OCI-LY1 (cell line): Measurements from ENCODE around the gene DIAPH3.

Source experiments
- H2AFZ ChIP-seq: fragments of 200-600 bp; sonication (generic), shearing (Covaris generic); 2 replicates; pipeline ENCODE4 v1.6.0; 2014; ENCODE audit warnings: antibody characterized with exemption, mild to moderate bottlenecking, low read length
- H3F3A ChIP-seq: fragments of 200-600 bp; sonication (generic), shearing (Covaris generic); 2 replicates; pipeline ENCODE4 v1.6.0; 2014; ENCODE audit warnings: mild to moderate bottlenecking, antibody characterized with exemption, low read length, moderate library complexity; ENCODE audit not compliant: insufficient read depth
- H3K27ac ChIP-seq: fragments of 200-600 bp; sonication (generic); 2 replicates; pipeline ENCODE4 v1.5.1; 2014; ENCODE audit warnings: low read length, mixed run types, mild to moderate bottlenecking, low read depth; ENCODE audit not compliant: poor library complexity, severe bottlenecking
- H3K27me3 ChIP-seq: fragments of 200-600 bp; sonication (generic); 2 replicates; pipeline ENCODE4 v1.6.0; 2014; ENCODE audit warnings: antibody characterized with exemption, mild to moderate bottlenecking, low read length, moderate library complexity; ENCODE audit not compliant: insufficient read depth
- H3K36me3 ChIP-seq: fragments of 200-600 bp; sonication (generic); 2 replicates; pipeline ENCODE4 v1.6.1; 2014; ENCODE audit warnings: mild to moderate bottlenecking, antibody characterized with exemption, low read length, moderate library complexity, mixed read lengths; ENCODE audit not compliant: insufficient read depth
- H3K4me1 ChIP-seq: fragments of 200-600 bp; sonication (generic); 2 replicates; pipeline ENCODE4 v1.5.1; 2014; ENCODE audit warnings: mild to moderate bottlenecking, low read length, moderate library complexity; ENCODE audit not compliant: insufficient read depth, severe bottlenecking
- H3K4me2 ChIP-seq: fragments of 200-600 bp; sonication (generic), shearing (Covaris generic); 2 replicates; pipeline ENCODE4 v1.6.1; 2014; ENCODE audit warnings: low read length
- H3K4me3 ChIP-seq: fragments of 200-600 bp; sonication (generic); 2 replicates; pipeline ENCODE4 v1.5.1; 2014; ENCODE audit warnings: low read length, low read depth, mild to moderate bottlenecking, mixed read lengths; ENCODE audit not compliant: poor library complexity, severe bottlenecking
- H3K79me2 ChIP-seq: fragments of 200-600 bp; shearing (Covaris generic); 2 replicates; pipeline ENCODE4 v1.6.1; 2016; ENCODE audit warnings: mixed run types, low read length, mixed read lengths; ENCODE audit not compliant: insufficient read depth
- H3K9ac ChIP-seq: fragments of 200-600 bp; sonication (generic), shearing (Covaris generic); 2 replicates; pipeline ENCODE4 v1.6.1; 2014; ENCODE audit warnings: mild to moderate bottlenecking, low read length, mixed read lengths
- H3K9me2 ChIP-seq: fragments of 200-600 bp; sonication (generic), shearing (Covaris generic); 2 replicates; pipeline ENCODE4 v1.6.1; 2014; ENCODE audit warnings: low read depth, mild to moderate bottlenecking, low read length, mixed read lengths
- H3K9me3 ChIP-seq: fragments of 200-600 bp; shearing (Covaris generic); 2 replicates; pipeline ENCODE4 v1.6.1; 2014; ENCODE audit warnings: low read length, mixed read lengths
- H4K20me1 ChIP-seq: fragments of 200-600 bp; sonication (generic), shearing (Covaris generic); 2 replicates; pipeline ENCODE4 v1.6.0; 2016; ENCODE audit warnings: mild to moderate bottlenecking, low read length; ENCODE audit not compliant: insufficient read depth
- CTCF ChIP-seq: fragments of 200-600 bp; sonication (generic), shearing (Covaris generic); IDR thresholded peaks from 2 replicates; pipeline ENCODE4 v1.5.1; 2017; ENCODE audit warnings: mild to moderate bottlenecking, antibody characterized with exemption, low read length, moderate library complexity, mixed read lengths
- EZH2 ChIP-seq: fragments of 200-600 bp; sonication (generic), shearing (Covaris generic); IDR thresholded peaks from 2 replicates; pipeline ENCODE4 v1.8.0; 2017; ENCODE audit warnings: borderline replicate concordance, mixed run types, mild to moderate bottlenecking, antibody characterized with exemption, low read length, moderate library complexity, mixed read lengths

Gene DIAPH3

GRCh38 chr13:60164234-60164889 is 634 bp upstream of the DIAPH3 start:
- no peak for TF ChIP-seq CTCF
- no peak for TF ChIP-seq EZH2
- H4K20me1 ChIP-seq, result no peaks in the 10 kb centered on the region

GRCh38 chr13:60162096-60162495 is 1.6 kb downstream of the DIAPH3 start:
- Histone ChIP-seq H3K9me3 (no peaks in the 10 kb centered on the region), H3K79me2 (peaks cover 52% of the 10 kb centered on the region), H2AFZ (no peak overlapping the region), H3K4me1 (peaks cover 25% of the 10 kb centered on the region), H3K36me3 (peaks cover 33% of the 10 kb centered on the region), H3K9ac (no peak overlapping the region), H3K4me3 (peak overlapping the region; percentile 75), H4K20me1 (no peaks in the 10 kb centered on the region), H3K27ac (no peak overlapping the region), H3K4me2 (peak overlapping the region; percentile 85), H3K9me2 (no peaks in the 10 kb centered on the region), H3F3A (0 out of 2 replicates have a peak, but pooled peaks cover 5% of the 10 kb centered on the region), H3K27me3 (no peaks in the 10 kb centered on the region)
- TF ChIP-seq CTCF (no peak), EZH2 (no peak)

More at GRCh38 chr13:60164234-60164889, 634 bp upstream of the DIAPH3 start:
- Histone ChIP-seq H3K4me2 (peak overlapping the region; percentile 85), H3K27ac (peak overlapping the region; percentile 5), H3K79me2 (peaks cover 38% of the 10 kb centered on the region), H3K9me2 (no peaks in the 10 kb centered on the region), H3K4me3 (peak overlapping the region; percentile 75), H3K27me3 (no peaks in the 10 kb centered on the region), H3K9me3 (no peaks in the 10 kb centered on the region), H3K4me1 (peaks cover 25% of the 10 kb centered on the region), H3K36me3 (peaks cover 20% of the 10 kb centered on the region), H3F3A (0 out of 2 replicates have a peak, but pooled peaks cover 5% of the 10 kb centered on the region), H3K9ac (peak overlapping the region; percentile 79), H2AFZ (no peak overlapping the region)

- Histone ChIP-seq H3F3A (no peaks in the 10 kb centered on the region), H3K36me3 (peaks cover 33% of the 10 kb centered on the region), H3K4me1 (peaks cover 12% of the 10 kb centered on the region), H4K20me1 (no peaks in the 10 kb centered on the region), H3K4me3 (no peak overlapping the region), H3K4me2 (no peak overlapping the region), H3K79me2 (peaks cover 79% of the 10 kb centered on the region), H3K9ac (no peak overlapping the region), H3K27ac (no peak overlapping the region), H2AFZ (no peak overlapping the region), H3K9me2 (no peaks in the 10 kb centered on the region), H3K9me3 (no peaks in the 10 kb centered on the region; the same call in 1 of the 2 replicates), H3K27me3 (no peaks in the 10 kb centered on the region)
- TF ChIP-seq EZH2 (no peak), CTCF (no peak)
Measured at GRCh38 chr13:60158321-60158801, 5.4 kb downstream of the DIAPH3 start.
